Measurements from ENCODE around the gene TMIGD1. TPM values are rescaled to one million over a fixed set of nuclear protein-coding genes. Genes with fewer than 3 reads are reported as not detected.

Gene TMIGD1
- total and polyA plus RNA-seq, 7 donors: 0.71 to 97.8 (median 61.1) TPM; not detected in 3

- WGBS, 2 donors: 60 to 77% methylated on average over 7 of the region's 7 CpGs
- no peaks in the 10 kb centered on the region for H3K9me3 ChIP-seq
- intact Hi-C loops (cut with DNase I): no loop called here
These were observed 9.1 kb downstream of the TMIGD1 start for GRCh38 chr17:30324723-30325122.

DNA sequence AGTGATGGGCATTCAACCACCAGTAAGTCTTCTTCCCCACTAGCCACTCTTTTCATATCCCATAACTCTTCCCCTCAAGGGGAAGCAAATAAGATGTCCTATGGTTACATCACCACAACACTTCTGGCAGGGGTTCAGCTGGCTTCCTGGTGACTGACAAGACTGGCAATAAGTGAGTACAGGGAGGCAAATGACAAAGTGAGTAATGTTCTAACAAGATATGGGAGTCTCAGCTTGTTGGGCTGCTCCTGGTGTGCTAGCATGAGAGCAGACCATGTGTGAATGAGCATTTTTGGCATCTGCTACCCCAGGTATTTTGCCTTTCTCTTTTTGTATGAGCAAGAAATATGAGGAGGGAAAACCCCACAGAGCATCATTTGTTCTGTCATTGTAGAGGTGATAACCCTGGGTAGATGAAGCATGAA is 9.9 kb downstream of the TMIGD1 start:
- no peak for DNase-seq

More at GRCh38 chr17:30324723-30325122, 9.1 kb downstream of the TMIGD1 start:
- no peak for DNase-seq
- no peak for TF ChIP-seq POLR2A (IDR thresholded peaks at IDR 0.05)
- TF ChIP-seq, protein P1, sequence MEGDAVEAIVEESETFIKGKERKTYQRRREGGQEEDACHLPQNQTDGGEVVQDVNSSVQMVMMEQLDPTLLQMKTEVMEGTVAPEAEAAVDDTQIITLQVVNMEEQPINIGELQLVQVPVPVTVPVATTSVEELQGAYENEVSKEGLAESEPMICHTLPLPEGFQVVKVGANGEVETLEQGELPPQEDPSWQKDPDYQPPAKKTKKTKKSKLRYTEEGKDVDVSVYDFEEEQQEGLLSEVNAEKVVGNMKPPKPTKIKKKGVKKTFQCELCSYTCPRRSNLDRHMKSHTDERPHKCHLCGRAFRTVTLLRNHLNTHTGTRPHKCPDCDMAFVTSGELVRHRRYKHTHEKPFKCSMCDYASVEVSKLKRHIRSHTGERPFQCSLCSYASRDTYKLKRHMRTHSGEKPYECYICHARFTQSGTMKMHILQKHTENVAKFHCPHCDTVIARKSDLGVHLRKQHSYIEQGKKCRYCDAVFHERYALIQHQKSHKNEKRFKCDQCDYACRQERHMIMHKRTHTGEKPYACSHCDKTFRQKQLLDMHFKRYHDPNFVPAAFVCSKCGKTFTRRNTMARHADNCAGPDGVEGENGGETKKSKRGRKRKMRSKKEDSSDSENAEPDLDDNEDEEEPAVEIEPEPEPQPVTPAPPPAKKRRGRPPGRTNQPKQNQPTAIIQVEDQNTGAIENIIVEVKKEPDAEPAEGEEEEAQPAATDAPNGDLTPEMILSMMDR (IDR thresholded peaks at IDR 0.05): no peak
- no peak for TF ChIP-seq EP300 (IDR thresholded peaks at IDR 0.05)
- no peak for TF ChIP-seq POLR2AphosphoS5 (IDR thresholded peaks at IDR 0.05)
- Histone ChIP-seq H3K27ac (no peak overlapping the region), H3K4me1 (peaks cover 0 to 2% (median 0%) of the 10 kb centered on the region in 4 donors), H3K36me3 (no peaks in the 10 kb centered on the region), H3K4me3 (no peak overlapping the region), H3K27me3 (peaks cover 0 to 4% (median 0%) of the 10 kb centered on the region in 3 donors)

GRCh38 chr17:30323262-30323894 is 10.5 kb downstream of the TMIGD1 start:
- TF ChIP-seq EP300 (IDR thresholded peaks at IDR 0.05) (no peak), POLR2AphosphoS5 (IDR thresholded peaks at IDR 0.05) (no peak), POLR2A (IDR thresholded peaks at IDR 0.05) (no peak)
- TF ChIP-seq, protein P1 (IDR thresholded peaks at IDR 0.05): no peak
- Histone ChIP-seq H3K27me3 (no peaks in the 10 kb centered on the region), H3K36me3 (no peaks in the 10 kb centered on the region), H3K4me1 (peaks cover 0 to 2% (median 0%) of the 10 kb centered on the region in 4 donors), H3K27ac (no peak overlapping the region), H3K4me3 (no peak overlapping the region), H3K9me3 (no peaks in the 10 kb centered on the region)
- 38 to 40% methylated on average over 5 of the region's 5 CpGs for WGBS, 2 donors
- intact Hi-C loops (cut with DNase I): no loop called here
- DNase-seq: no peak

More for the DNA sequence above, 9.9 kb downstream of the TMIGD1 start:
- no peaks in the 10 kb centered on the region for H3K36me3 ChIP-seq
- no peaks in the 10 kb centered on the region for H3K27me3 ChIP-seq
- H3K27ac ChIP-seq: no peak overlapping the region
- TF ChIP-seq POLR2A (IDR thresholded peaks at IDR 0.05) (no peak), EP300 (IDR thresholded peaks at IDR 0.05) (no peak), POLR2AphosphoS5 (IDR thresholded peaks at IDR 0.05) (no peak)
- TF ChIP-seq, protein P1 (IDR thresholded peaks at IDR 0.05): no peak
- intact Hi-C loops (cut with DNase I): no loop called here
- H3K9me3 ChIP-seq: no peaks in the 10 kb centered on the region
- H3K4me3 ChIP-seq: no peak overlapping the region
- peaks cover 0 to 2% (median 0%) of the 10 kb centered on the region in 4 donors for H3K4me1 ChIP-seq

GRCh38 chr17:30321314-30321713 is 12.5 kb downstream of the TMIGD1 start:
- no peak for TF ChIP-seq POLR2A (IDR thresholded peaks at IDR 0.05)
- Histone ChIP-seq H3K27me3 (no peaks in the 10 kb centered on the region), H3K4me3 (no peak overlapping the region), H3K27ac (no peak overlapping the region), H3K4me1 (peaks cover 0 to 2% (median 0%) of the 10 kb centered on the region in 4 donors), H3K36me3 (no peaks in the 10 kb centered on the region), H3K9me3 (no peaks in the 10 kb centered on the region)
- WGBS, 2 donors: 20 to 67% methylated on average over 4 of the region's 4 CpGs
- no peak for DNase-seq
- intact Hi-C loops (cut with DNase I): no loop called here

- intact Hi-C loops (cut with DNase I): no loop called here
- H3K27me3 ChIP-seq: no peaks in the 10 kb centered on the region
- H3K4me3 ChIP-seq: no peak overlapping the region
- H3K36me3 ChIP-seq: no peaks in the 10 kb centered on the region
- no peaks in the 10 kb centered on the region for H3K4me1 ChIP-seq
- DNase-seq: no peak
- H3K9me3 ChIP-seq: no peaks in the 10 kb centered on the region
- 69 to 81% methylated on average over 3 of the region's 3 CpGs for WGBS, 2 donors
- H3K27ac ChIP-seq: peak overlapping the region in 1 of 4 donors; percentile 34
- TF ChIP-seq EP300 (IDR thresholded peaks at IDR 0.05): no peak
- TF ChIP-seq POLR2AphosphoS5 (IDR thresholded peaks at IDR 0.05): no peak
- no peak for TF ChIP-seq POLR2A (IDR thresholded peaks at IDR 0.05)
These were observed 15.7 kb downstream of the TMIGD1 start for GRCh38 chr17:30318155-30318554.
